K562 (cell line): ENCODE measurements around the gene RPL27. TPM values are rescaled to one million over a fixed set of nuclear protein-coding genes. Genes with fewer than 3 reads are reported as not detected.

ENCODE experiments used
- ATAC-seq: fragments of 200-7000 bp; cut with Tn5 transposase; 3 replicates; pipeline ENCODE4 v1.9.1; 2020; ENCODE audit warnings: moderate library complexity
- BruUV-seq: library from RNA; stranded (reverse); fragments of 400-500 nt; replicated peaks from 2 replicates; lab custom pipeline; 2021; lab: Mats Ljungman, UMichigan
- CTCF ChIA-PET: fragments of 300-600 bp; formaldehyde crosslinking; extraction: SDS; loops from one replicate; lab custom pipeline; 2021; ENCODE audit warnings: low intra/inter-chr PET ratio; lab: Yijun Ruan, JAX
- POLR2A ChIA-PET: fragments of 300-600, 350-650 bp; sonication (Branson Sonifier 250); formaldehyde crosslinking; extraction: SDS; loops from one replicate; lab custom pipeline; 2021; ENCODE audit warnings: antibody characterized with exemption, inconsistent platforms; lab: Yijun Ruan, JAX
- DNase-seq, 4 experiments: peaks; one replicate each; pipeline versions ENCODE4 v3.0.0 to v3.0.0-alpha.2; 2011 to 2018; ENCODE audit warnings: low spot score in 3 of 4, mixed read lengths in 3 of 4; ENCODE audit errors: extremely low read depth in 1 of 4
- FAIRE-seq: peaks from 2 replicates; lab custom pipeline; 2011; peaks lifted over from hg19 to GRCh38; lab: Jason Lieb, UNC
- H2AFZ ChIP-seq: 2 replicates; pipeline ENCODE4 v1.6.0; 2011; ENCODE audit warnings: low read depth, low read length, control low read depth, inconsistent platforms
- H3K27ac ChIP-seq: fragments of 200-600 bp; 3 replicates; pipeline ENCODE4 v1.8.0; 2011; ENCODE audit warnings: low read depth, mild to moderate bottlenecking, control low read depth, inconsistent platforms, low read length, moderate library complexity, mixed read lengths; ENCODE audit errors: extremely low read depth
- H3K27me3 ChIP-seq, 2 experiments: fragments of 300-600 bp in 1 of 2; 2 replicates in 1 of 2; 3 replicates in 1 of 2; pipeline versions ENCODE4 v1.6.0 to v1.8.0; 2011; ENCODE audit warnings: inconsistent platforms in 2 of 2, low read length in 2 of 2, mild to moderate bottlenecking in 1 of 2, mixed read lengths in 1 of 2, moderate library complexity in 1 of 2; ENCODE audit not compliant: control insufficient read depth in 2 of 2, insufficient read depth in 2 of 2
- H3K36me3 ChIP-seq: fragments of 300-600 bp; 3 replicates; pipeline ENCODE4 v1.8.0; 2011; ENCODE audit warnings: mild to moderate bottlenecking, low read length, inconsistent platforms; ENCODE audit not compliant: control insufficient read depth, insufficient read depth
- H3K4me1 ChIP-seq, 2 experiments: fragments of 200-600 bp in 1 of 2; replicated peaks in 1 of 2; 2 replicates in 1 of 2; 3 replicates in 1 of 2; pipeline versions ENCODE4 v1.5.1 to v1.8.0; 2011; ENCODE audit warnings: inconsistent platforms in 2 of 2, low read length in 2 of 2, mild to moderate bottlenecking in 1 of 2, mixed read lengths in 1 of 2, moderate library complexity in 1 of 2; ENCODE audit not compliant: control insufficient read depth in 2 of 2, insufficient read depth in 2 of 2
- H3K4me2 ChIP-seq: 2 replicates; pipeline ENCODE4 v1.6.1; 2011; ENCODE audit warnings: low read length, control low read depth, inconsistent platforms, mixed read lengths; ENCODE audit not compliant: insufficient read depth
- H3K4me3 ChIP-seq: fragments of 200-600 bp; sonication (generic), shearing (Covaris generic); 2 replicates; pipeline ENCODE4 v1.5.1; 2016; ENCODE audit warnings: control low read depth, inconsistent platforms
- H3K79me2 ChIP-seq: fragments of 200-600 bp; 3 replicates; pipeline ENCODE4 v1.8.0; 2011; ENCODE audit warnings: low read length, inconsistent platforms; ENCODE audit not compliant: control insufficient read depth, insufficient read depth
- H3K9ac ChIP-seq, 2 experiments: 2 replicates each; pipeline versions ENCODE4 v1.6.0 to v1.6.1; 2011; ENCODE audit warnings: low read depth in 2 of 2, low read length in 2 of 2, control low read depth in 1 of 2, inconsistent platforms in 1 of 2, mild to moderate bottlenecking in 1 of 2, mixed read lengths in 1 of 2; ENCODE audit not compliant: insufficient read depth in 1 of 2
- H3K9me1 ChIP-seq: one replicate; pipeline ENCODE4 v1.6.0; 2011; ENCODE audit warnings: inconsistent platforms, mild to moderate bottlenecking, low read length, moderate library complexity; ENCODE audit not compliant: control insufficient read depth, insufficient read depth
- H3K9me3 ChIP-seq: replicated peaks from 2 replicates; pipeline ENCODE4 v1.5.1; 2011; ENCODE audit warnings: low read depth, low read length, inconsistent platforms; ENCODE audit not compliant: control insufficient read depth, insufficient read depth
- H4K20me1 ChIP-seq: replicated peaks from 2 replicates; pipeline ENCODE4 v1.6.1; 2011; ENCODE audit warnings: low read length, inconsistent platforms, mixed read lengths; ENCODE audit not compliant: control insufficient read depth, insufficient read depth
- CREBBP ChIP-seq: IDR thresholded peaks from one replicate; pipeline ENCODE4 v1.6.1; 2012; ENCODE audit warnings: low read depth, mild to moderate bottlenecking, control low read depth, inconsistent platforms, low read length
- DPF2 ChIP-seq: fragments of 450-650 bp; IDR thresholded peaks from 2 replicates; pipeline ENCODE4 v1.6.1; 2016
- POLR2G ChIP-seq: fragments of 200-400 bp; formaldehyde crosslinking; IDR thresholded peaks from 2 replicates; pipeline ENCODE4 v1.6.1; 2017; ENCODE audit warnings: low read depth, mild to moderate bottlenecking, antibody characterized with exemption, low read length, moderate library complexity
- SIX5 ChIP-seq, 2 experiments: IDR thresholded peaks; 2 replicates each; pipeline ENCODE4 v1.6.1; 2011; ENCODE audit warnings: low read length in 2 of 2, borderline replicate concordance in 1 of 2, low read depth in 1 of 2, mild to moderate bottlenecking in 1 of 2, moderate library complexity in 1 of 2; ENCODE audit not compliant: insufficient read depth in 1 of 2
- WGBS: fragments of 100-300 bp; shearing (Covaris generic); methylation state at CpG from one replicate; pipeline ENCODE4 v1.1.6; 2016; ENCODE audit warnings: low coverage, mixed read lengths; ENCODE audit not compliant: insufficient coverage; ENCODE audit errors: missing lambda C conversion rate; 5-methylcytosine and 5-hydroxymethylcytosine counted together
- in situ Hi-C: fragments of 300-500 bp; cut with MboI; formaldehyde crosslinking; loops from 4 replicates; pipeline ENCODE4 v1.15.0; 2018; ENCODE audit warnings: inconsistent platforms, mixed read lengths
- intact Hi-C: fragments of 100-400 bp; cut with micrococcal nuclease; formaldehyde crosslinking; loops from 2 replicates; pipeline ENCODE4 v1.14.2; 2022
- polyA plus RNA-seq, 8 experiments: library from polyadenylated mRNA; depleted of rRNA in 4 of 8; stranded (reverse) in 5 of 8; unstranded in 3 of 8; fragments of >200 nt; fragmentation: Nextera tagmentation in 2 of 8; fragmentation: Illumina TruSeq in 1 of 8; extraction: Ambion mirVana in 2 of 8; extraction: Trizol in 1 of 8; gene quantifications; 2 replicates each; pipeline versions ENCODE4 v1.2.1 to v1.2.3, GENCODE V29; 2011 to 2014; ENCODE audit warnings: inconsistent platforms in 1 of 8, missing spikeins in 1 of 8
- total RNA-seq, 7 experiments: library from RNA; depleted of rRNA in 6 of 7; stranded (reverse); fragments of >200 nt in 6 of 7; fragmentation: Illumina TruSeq in 2 of 7; extraction: Trizol in 2 of 7; gene quantifications; 2 replicates each; pipeline versions ENCODE4 v1.2.1 to v1.2.3, GENCODE V29; 2011 to 2021; ENCODE audit warnings: low replicate concordance in 1 of 7

RPL27 gene
- total and polyA plus RNA-seq, 9 of the 15 experiments (the other 6 are each of a cell fraction or from before 2014, with no cell fraction given), result 1,539 to 6,155 (median 3,710) TPM

- TF ChIP-seq SIX5 (IDR thresholded peaks at IDR 0.05; ENCODE audit: borderline replicate concordance in 1 of 2, insufficient read depth in 1 of 2, low read depth in 1 of 2, low read length in 2 of 2) (no peak), DPF2 (peak; percentile 46; the same call in 1 of the 2 replicates)
Observed at GRCh38 chr17:43011728-43012472, 13.7 kb downstream of the RPL27 start (continued).

GRCh38 chr17:43013296-43013695, 15.1 kb downstream of the RPL27 start:
- FAIRE-seq (no peak), DNase-seq (no peak), ATAC-seq (no peak)
- H3K9me3 ChIP-seq, result no peaks in the 10 kb centered on the region; the same call in 1 of the 2 replicates
- no peak overlapping the region for H2AFZ ChIP-seq
- intact Hi-C loops (no loop called here), in situ Hi-C loops (loop anchor here (10.0 kb wide), 1 partner anchor 302 kb away; no protein-coding TSS in a partner anchor)
- no peak overlapping the region for H3K4me3 ChIP-seq
- no peak overlapping the region for H3K27ac ChIP-seq
- ChIA-PET CTCF (no interaction called here), POLR2A (interaction anchor here (0.6 to 2.8 kb wide), 9 partner anchors 9 to 354 kb away, joined by 3 to 22 read pairs (median 4); partner anchors contain the start of genes BECN1, RPL27 and VAT1)
- H3K27me3 ChIP-seq, result no peaks in the 10 kb centered on the region
- H3K79me2 ChIP-seq, result peaks cover 4% of the 10 kb centered on the region; the same call in 1 of the 3 replicates
- peaks cover 19 to 28% of the 10 kb centered on the region in 2 experiments for H3K4me1 ChIP-seq
- BruUV-seq, result TSS peak; percentile 13
- H3K9ac ChIP-seq, result peak overlapping the region in 1 of 2 experiments; percentile 54; a peak in 2 of 4 replicates
- no peak overlapping the region for H3K4me2 ChIP-seq
- 89% methylated on average over 8 of the region's 8 CpGs for WGBS
- TF ChIP-seq CREBBP (no peak), POLR2G (peak; percentile 53; the same call in 1 of the 2 replicates)
- TF ChIP-seq, all 486 proteins: peak for 1
- Histone ChIP-seq H4K20me1 (peaks cover 4% of the 10 kb centered on the region; the same call in 1 of the 2 replicates), H3K36me3 (peaks cover 50% of the 10 kb centered on the region; the same call in 2 of the 3 replicates), H3K9me1 (peaks cover 4% of the 10 kb centered on the region)
